Measurements from ENCODE around the gene PA2G4.
"Not testable (repeated sequence)": the region's sequence is repeated elsewhere in the genome, so short reads cannot be mapped to it uniquely, and the experiment has no call there.

Gene PA2G4

DNA sequence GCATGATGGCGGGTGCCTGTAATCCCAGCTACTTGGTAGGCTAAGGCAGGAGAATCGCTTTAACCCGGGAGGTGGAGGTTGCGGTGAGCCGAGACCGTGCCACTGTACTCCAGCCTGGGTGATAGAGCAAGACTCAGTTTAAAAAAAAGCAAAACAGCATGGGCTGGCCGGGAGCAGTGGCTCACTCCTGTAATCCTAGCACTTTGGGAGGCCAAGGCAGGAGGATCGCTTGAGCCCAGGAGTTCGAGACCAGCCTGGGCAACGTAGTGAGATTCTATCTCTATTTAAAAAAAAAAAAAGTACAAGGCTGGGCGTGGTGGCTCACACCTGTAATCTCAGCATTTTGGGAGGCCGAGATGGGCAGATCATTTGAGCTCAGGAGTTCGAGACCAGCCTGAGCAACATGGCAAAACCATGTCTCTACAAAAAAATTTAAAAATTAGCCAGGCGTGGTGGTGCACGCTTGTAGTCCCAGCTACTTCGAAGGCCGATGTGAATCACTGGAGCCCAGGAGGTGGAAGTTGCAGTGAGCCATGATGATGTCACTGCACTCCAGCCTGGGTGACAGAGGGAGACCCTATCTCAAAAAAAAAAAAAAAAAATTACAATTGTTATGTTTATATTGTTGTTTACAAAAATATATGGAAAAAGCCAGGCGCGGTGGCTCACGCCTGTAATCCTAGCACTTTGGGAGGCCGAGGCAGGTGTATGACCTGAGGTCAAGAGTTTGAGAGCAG, 52.3 kb downstream of the PA2G4 start:
- intact Hi-C loops (cut with micrococcal nuclease); H3K27me3 Mint-ChIP-seq; H3K9me3 Mint-ChIP-seq: not testable (repeated sequence)
- H3K27ac Mint-ChIP-seq, result peak overlapping the region; percentile 98
- H3K4me3 Mint-ChIP-seq, result peak overlapping the region; percentile 93
- H3K36me3 Mint-ChIP-seq (ENCODE audit: low read depth), result peaks cover 61% of the 10 kb centered on the region
- H3K4me1 Mint-ChIP-seq (ENCODE audit: low read depth), result peaks cover 71% of the 10 kb centered on the region

DNA sequence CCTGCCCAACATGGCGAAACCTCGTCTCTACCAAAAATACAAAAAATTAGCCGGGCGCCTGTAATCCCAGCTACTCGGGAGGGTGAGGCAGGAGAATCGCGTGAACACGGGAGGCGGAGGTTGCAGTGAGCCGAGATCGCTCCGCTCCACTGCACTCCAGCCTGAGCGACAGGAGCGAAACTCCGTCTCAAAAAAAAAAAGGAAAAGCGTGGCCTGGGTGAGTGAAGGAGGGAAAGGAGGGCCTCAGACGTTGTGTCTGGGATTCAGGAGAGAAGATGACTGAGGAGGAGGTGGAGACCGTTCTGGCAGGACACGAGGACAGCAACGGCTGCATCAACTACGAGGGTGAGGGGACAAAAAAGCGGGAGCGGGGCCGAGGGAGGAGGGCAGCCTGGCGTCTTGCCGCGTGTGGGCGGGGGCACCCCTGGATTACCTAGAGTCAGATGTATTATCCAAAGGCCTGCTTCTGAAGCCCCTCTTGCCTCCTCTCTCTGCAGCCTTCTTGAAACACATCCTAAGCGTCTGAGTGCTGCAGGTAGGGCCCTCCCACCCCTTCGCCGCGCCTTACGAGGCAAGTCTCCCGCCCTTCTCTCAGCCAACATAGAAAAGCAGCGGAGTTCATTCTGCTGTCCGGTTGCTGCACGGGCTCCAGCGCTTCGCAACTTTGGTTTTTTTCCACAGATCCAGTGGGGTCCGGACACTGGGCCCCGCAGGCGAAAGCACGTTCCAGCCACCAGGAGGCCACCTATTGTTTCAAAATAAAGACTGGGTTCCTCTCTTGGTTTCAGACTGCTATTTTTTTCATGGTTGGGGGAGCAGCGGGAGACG, 53.1 kb downstream of the PA2G4 start:
- Mint-ChIP-seq H3K36me3 (ENCODE audit: low read depth) (peaks cover 61% of the 10 kb centered on the region), H3K4me1 (ENCODE audit: low read depth) (peaks cover 68% of the 10 kb centered on the region), H3K27me3 (no peaks in the 10 kb centered on the region), H3K9me3 (no peaks in the 10 kb centered on the region), H3K27ac (peak overlapping the region; percentile 98), H3K4me3 (peak overlapping the region; percentile 93)
- intact Hi-C loops (cut with micrococcal nuclease), result loop anchor here (1.0 to 2.0 kb wide), 3 partner anchors 29 to 39 kb away; partner anchors contain the start of genes ESYT1, SMARCC2 and ZC3H10

DNA sequence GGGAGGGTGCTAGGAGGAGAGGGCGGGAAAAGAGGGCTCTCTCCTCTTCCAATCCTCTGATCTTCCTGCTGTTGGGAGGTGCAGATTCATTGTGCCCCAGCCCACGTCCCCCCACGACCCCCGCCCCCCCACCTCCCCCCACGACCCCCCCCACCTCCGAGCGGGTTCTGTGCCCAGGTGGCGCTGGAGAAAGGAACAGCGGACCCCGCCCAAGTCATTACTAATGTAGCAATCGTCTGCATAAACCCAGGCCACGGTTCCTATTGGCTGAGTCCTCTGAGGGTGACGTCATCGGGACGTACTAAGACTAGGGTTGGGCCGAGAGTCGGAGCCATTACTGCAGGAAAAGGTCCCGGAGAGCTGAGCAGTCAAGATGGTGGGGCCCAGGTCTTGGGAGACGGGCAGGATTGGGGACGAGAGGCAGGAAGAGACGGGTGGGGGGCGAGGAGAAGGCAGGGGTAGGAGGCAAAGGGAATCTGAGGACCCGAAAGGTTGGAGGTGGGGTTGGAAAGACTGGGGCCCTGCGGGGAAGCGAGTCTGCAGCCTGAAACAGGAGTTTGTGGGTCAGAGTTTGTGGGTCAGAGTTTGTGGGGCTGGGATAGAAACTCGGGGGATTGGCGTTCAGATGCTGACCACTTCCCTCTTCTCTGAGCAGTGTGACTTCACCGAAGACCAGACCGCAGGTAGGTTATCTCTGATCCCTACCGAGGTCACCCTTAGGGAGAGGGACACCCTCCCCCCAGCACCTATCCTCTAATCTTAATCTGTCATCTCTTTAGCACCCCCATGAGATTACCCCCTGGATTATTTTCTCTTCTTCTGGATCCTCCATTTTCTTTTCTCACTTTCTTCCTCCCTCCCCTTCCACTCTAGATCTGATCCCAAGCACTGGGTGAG, 53.9 kb downstream of the PA2G4 start, which contains the start of gene MYL6:
MYL6 (plus strand) TSS at position 331 of the 897 bp plus-strand sequence; CDS start at position 374, 43 bp downstream.
- Mint-ChIP-seq H3K27ac (peak within 1 kb of the TSS; percentile 98), H3K27me3 (no peaks in the 10 kb centered on the region), H3K9me3 (no peaks in the 10 kb centered on the region), H3K36me3 (ENCODE audit: low read depth) (peaks cover 67% of the 10 kb centered on the region), H3K4me3 (peak within 1 kb of the TSS; percentile 93), H3K4me1 (ENCODE audit: low read depth) (peaks cover 63% of the 10 kb centered on the region)
- intact Hi-C loops (cut with micrococcal nuclease), result loop anchor here (1.0 to 2.0 kb wide), 3 partner anchors 30 to 39 kb away; partner anchors contain the start of genes ESYT1, SMARCC2 and ZC3H10

DNA sequence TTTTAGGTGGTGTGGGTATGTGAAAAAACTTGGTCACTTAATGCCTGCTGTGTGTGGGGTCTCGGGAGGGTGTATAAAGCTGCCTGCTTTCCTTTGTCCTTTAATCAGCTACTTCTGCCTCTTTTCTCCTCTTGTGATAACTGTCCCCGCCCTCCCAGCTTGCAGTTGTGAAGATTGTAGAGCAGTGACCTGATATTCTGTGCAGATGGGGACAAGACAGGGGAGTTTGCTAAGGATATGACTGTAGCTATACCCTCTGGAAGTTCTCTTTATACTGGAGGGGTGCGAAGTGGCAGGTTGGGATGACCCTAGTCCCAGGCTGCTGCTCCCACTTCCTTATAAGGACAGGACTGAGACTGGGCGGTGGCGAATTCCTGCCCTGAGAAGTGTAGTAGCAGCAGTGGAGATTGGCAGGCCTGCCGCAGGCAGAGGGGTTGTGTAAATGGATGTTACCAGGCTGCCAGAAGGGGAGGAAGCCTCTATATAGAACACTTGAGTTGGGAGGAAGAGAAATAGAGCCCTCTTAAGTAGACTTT, 54.6 kb downstream of the PA2G4 start:
- no peaks in the 10 kb centered on the region for H3K9me3 Mint-ChIP-seq
- H3K4me1 Mint-ChIP-seq (ENCODE audit: low read depth), result peaks cover 56% of the 10 kb centered on the region
- intact Hi-C loops (cut with micrococcal nuclease), result loop anchor here (1.0 to 2.0 kb wide), 3 partner anchors 30 to 40 kb away; partner anchors contain the start of genes ESYT1, SMARCC2 and ZC3H10
- peaks cover 74% of the 10 kb centered on the region for H3K36me3 Mint-ChIP-seq (ENCODE audit: low read depth)
- peak overlapping the region; percentile 98 for H3K27ac Mint-ChIP-seq
- H3K4me3 Mint-ChIP-seq, result peak overlapping the region; percentile 93
- no peaks in the 10 kb centered on the region for H3K27me3 Mint-ChIP-seq

DNA sequence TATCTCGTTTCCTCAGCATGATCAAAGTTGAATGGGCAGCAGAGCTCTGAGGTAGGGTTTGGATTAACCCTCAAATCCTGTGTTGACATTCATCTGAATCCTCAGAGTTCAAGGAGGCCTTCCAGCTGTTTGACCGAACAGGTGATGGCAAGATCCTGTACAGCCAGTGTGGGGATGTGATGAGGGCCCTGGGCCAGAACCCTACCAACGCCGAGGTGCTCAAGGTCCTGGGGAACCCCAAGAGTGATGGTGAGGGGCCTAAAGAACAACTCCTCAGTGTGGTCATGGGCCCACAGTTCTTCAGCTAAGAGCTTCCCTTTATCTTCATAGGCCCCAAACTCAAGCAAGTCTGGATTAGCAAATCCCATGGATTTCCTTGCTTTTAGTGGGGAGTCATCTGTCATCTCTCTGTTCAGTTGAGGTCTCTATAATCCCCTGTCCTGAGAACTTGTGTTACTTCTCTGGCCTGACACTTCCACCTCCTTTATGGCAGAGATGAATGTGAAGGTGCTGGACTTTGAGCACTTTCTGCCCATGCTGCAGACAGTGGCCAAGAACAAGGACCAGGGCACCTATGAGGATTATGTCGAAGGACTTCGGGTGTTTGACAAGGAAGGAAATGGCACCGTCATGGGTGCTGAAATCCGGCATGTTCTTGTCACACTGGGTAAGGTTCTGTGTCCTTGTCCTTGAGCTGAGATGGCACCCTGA, 55.3 kb downstream of the PA2G4 start:
- H3K9me3 Mint-ChIP-seq, result no peaks in the 10 kb centered on the region
- H3K27me3 Mint-ChIP-seq, result no peaks in the 10 kb centered on the region
- H3K4me1 Mint-ChIP-seq (ENCODE audit: low read depth), result peaks cover 51% of the 10 kb centered on the region
- peak overlapping the region; percentile 93 for H3K4me3 Mint-ChIP-seq
- peak overlapping the region; percentile 98 for H3K27ac Mint-ChIP-seq
- peaks cover 80% of the 10 kb centered on the region for H3K36me3 Mint-ChIP-seq (ENCODE audit: low read depth)
- intact Hi-C loops (cut with micrococcal nuclease), result loop anchor here (2.0 kb wide), 2 partner anchors 29 to 41 kb away; partner anchors contain the start of genes SMARCC2 and ZC3H10

DNA sequence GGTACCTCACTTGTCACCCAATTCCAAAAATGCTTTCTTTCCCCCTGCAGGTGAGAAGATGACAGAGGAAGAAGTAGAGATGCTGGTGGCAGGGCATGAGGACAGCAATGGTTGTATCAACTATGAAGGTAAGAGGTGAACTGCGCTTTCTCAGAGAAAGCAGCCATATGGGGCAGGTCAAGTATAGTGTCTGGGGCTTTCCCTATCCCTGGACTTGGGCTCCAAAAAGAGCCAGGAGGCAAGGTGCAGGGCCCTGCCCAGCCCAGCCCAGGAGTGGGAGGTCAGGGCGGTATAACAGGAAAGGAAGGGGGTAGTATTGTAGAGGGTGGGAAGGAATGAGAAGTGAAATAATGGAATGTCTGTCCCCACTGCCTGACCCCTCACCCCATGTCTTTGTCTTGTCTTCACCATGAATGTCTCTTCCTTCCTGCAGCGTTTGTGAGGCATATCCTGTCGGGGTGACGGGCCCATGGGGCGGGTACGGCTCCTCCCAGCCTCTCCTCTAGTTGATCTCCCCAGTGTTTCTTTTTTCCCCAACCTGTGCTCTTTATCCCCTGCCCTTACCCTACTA, 55.9 kb downstream of the PA2G4 start:
- no peaks in the 10 kb centered on the region for H3K27me3 Mint-ChIP-seq
- peaks cover 86% of the 10 kb centered on the region for H3K36me3 Mint-ChIP-seq (ENCODE audit: low read depth)
- peaks cover 47% of the 10 kb centered on the region for H3K4me1 Mint-ChIP-seq (ENCODE audit: low read depth)
- H3K9me3 Mint-ChIP-seq, result no peaks in the 10 kb centered on the region
- H3K4me3 Mint-ChIP-seq, result peak overlapping the region; percentile 93
- H3K27ac Mint-ChIP-seq, result peak overlapping the region; percentile 98
- intact Hi-C loops (cut with micrococcal nuclease), result no loop called here

DNA sequence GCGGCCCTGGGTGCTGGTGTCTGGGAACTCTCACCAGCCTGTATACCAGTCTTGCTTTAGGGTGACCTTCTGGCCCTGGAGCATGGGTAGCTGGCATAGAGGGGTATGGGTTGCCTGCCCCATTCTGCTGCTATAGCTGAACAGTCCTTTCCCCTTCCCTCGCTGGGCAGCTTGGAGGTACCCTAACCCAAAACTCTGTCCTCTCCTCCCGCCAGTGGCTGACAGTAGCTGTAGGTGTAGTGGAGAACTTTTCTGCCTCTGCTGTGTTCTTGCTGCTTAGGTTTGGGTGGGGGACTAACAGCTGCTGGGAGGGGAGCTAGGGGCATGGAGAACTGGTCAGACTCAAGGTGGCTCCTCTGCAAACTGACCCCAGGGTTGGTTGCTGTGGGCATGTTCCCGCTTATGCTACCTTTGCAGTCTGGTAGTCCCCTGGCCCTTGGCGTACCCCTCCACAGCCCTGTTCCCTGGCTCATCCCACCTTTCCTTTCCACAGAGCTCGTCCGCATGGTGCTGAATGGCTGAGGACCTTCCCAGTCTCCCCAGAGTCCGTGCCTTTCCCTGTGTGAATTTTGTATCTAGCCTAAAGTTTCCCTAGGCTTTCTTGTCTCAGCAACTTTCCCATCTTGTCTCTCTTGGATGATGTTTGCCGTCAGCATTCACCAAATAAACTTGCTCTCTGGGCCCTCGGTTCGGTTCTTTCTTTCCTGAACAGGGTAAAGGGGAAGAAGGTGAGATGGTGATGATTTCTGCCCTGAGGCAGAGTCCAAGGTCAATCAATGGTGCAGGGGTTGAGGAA, 56.7 kb downstream of the PA2G4 start:
- intact Hi-C loops (cut with micrococcal nuclease), result no loop called here
- Mint-ChIP-seq H3K4me1 (ENCODE audit: low read depth) (peaks cover 47% of the 10 kb centered on the region), H3K27me3 (no peaks in the 10 kb centered on the region)

DNA sequence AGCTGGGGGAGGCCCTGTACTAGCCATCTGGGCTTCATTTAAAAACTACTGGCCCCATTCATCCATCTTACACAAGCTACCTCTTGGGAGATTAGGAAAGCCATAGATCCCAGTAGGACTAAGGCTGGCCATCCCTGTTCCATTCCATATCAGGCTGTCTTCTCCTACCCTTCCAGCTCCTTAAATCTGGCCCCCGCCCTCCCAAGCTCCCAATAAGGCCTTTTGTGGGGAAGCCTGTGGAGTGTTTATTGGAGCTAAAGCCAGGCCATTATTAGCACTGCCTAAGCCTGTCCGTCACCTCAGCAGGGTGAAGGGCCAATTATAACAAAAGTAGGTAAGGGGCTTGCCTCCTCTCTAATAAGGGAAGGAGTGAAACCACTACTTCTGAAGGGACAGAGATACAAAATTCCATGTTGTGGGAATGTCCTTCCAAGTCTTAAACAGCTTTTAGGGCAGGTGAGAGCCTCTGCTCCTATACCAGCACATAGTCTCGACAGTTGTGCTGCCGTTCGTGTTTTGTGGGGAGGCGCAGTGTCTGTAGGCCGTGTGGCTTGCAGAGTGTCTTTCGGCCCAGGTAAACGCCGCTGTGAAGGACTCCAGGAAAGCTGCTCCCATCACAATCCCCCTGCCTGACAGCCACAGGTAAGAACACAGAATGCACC, 57.5 kb downstream of the PA2G4 start:
- Mint-ChIP-seq H3K27ac (peak overlapping the region; percentile 60), H3K9me3 (no peaks in the 10 kb centered on the region), H3K4me1 (ENCODE audit: low read depth) (peaks cover 47% of the 10 kb centered on the region), H3K36me3 (ENCODE audit: low read depth) (peaks cover 95% of the 10 kb centered on the region), H3K27me3 (no peaks in the 10 kb centered on the region), H3K4me3 (no peak overlapping the region)
- intact Hi-C loops (cut with micrococcal nuclease), result no loop called here

More for the DNA sequence above, 56.7 kb downstream of the PA2G4 start:
- peak overlapping the region; percentile 93 for H3K4me3 Mint-ChIP-seq
- peaks cover 88% of the 10 kb centered on the region for H3K36me3 Mint-ChIP-seq (ENCODE audit: low read depth)
- H3K9me3 Mint-ChIP-seq, result no peaks in the 10 kb centered on the region
- H3K27ac Mint-ChIP-seq, result peak overlapping the region; percentile 98

DNA sequence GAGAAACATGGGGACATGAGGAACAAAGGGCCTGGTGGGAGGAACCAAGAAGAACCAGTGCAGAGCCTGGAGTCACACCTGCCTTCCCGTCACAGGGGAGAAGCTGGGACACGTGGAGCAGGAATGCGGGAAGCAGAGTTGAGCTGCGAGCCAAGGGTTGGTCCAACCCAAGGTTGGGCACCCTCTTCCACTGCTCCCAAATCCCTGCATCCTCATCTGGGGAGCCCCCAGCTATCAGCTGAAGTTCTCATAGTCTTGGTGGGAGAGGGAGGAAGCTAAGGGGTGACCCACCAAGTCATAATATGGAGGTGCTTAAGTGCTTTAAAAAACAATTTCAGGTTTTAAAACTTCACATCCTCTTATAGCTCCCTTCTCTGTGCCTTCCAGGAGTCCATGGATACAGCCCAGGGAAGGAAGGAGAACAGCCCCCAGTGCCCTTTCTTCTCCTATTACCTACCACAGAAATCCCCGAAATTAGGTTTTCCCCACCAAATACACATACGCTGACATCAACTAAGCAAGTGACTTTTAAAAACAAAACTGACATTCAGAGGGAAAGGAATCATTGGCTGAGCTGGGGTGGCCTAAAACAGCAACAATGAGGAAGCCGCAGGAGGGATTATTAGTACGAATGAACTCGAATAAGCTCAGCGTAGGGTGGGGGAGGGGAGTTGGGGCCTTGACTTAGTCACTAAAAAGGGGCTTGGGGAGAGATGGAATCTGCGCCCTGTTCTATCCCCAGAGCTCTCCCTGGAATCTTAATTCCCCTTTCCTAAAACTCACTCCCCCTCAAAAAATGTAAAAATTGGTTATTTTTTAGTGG, 58.3 kb downstream of the PA2G4 start:
- Mint-ChIP-seq H3K36me3 (ENCODE audit: low read depth) (peaks cover 100% of the 10 kb centered on the region), H3K4me3 (no peak overlapping the region), H3K9me3 (no peaks in the 10 kb centered on the region), H3K27me3 (no peaks in the 10 kb centered on the region), H3K27ac (no peak overlapping the region), H3K4me1 (ENCODE audit: low read depth) (peaks cover 40% of the 10 kb centered on the region)
- intact Hi-C loops (cut with micrococcal nuclease), result no loop called here
